ENCODE measurements around the gene KCTD4.

DNA sequence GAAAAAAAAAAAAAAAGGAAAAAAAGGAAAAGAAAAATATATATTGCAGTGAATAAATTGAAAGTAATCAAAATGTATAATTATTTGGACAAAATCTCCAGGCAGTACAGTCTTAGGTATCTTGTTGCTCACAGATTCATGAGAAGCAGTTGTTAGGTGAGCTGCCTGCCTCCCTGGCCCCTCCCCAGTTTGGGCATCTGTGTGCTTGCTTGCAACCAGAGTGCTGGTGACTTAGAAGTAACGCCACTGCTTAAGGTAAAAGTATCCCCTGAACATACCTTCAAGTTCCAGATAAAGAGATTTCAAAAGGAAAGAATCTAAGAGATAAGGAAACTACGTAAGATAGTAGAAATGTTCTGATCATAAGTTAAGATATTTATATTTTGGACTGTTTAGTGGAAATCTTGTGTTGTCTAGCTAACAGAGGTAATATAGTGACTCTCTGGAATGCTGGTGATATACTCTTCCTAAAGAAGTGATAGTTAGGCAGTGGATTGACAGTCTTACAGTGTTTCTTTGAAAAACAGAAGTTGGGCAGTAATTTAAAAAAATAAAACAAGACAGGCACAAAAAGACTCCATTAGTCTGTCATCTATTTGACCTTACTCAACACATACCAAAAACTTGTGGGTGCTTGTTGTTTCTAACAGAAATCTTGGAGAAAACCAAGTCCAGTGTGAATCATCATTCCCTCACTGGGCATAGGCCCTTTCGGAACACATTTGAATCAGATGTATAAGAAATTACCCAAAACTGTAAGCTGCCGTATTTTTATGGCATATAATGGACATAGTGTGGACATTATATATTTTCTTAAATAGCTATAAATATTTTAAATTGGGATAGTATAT is 38.3 kb upstream of the KCTD4 start:
- TF ChIP-seq, protein P1, sequence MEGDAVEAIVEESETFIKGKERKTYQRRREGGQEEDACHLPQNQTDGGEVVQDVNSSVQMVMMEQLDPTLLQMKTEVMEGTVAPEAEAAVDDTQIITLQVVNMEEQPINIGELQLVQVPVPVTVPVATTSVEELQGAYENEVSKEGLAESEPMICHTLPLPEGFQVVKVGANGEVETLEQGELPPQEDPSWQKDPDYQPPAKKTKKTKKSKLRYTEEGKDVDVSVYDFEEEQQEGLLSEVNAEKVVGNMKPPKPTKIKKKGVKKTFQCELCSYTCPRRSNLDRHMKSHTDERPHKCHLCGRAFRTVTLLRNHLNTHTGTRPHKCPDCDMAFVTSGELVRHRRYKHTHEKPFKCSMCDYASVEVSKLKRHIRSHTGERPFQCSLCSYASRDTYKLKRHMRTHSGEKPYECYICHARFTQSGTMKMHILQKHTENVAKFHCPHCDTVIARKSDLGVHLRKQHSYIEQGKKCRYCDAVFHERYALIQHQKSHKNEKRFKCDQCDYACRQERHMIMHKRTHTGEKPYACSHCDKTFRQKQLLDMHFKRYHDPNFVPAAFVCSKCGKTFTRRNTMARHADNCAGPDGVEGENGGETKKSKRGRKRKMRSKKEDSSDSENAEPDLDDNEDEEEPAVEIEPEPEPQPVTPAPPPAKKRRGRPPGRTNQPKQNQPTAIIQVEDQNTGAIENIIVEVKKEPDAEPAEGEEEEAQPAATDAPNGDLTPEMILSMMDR (IDR thresholded peaks at IDR 0.05) = no peak
- TF ChIP-seq POLR2A (IDR thresholded peaks at IDR 0.05) = no peak
